Spleen (tissue), 11 donors: ENCODE results near the gene SLC8A1. TPM values are rescaled to one million over a fixed set of nuclear protein-coding genes. Genes with fewer than 3 reads are reported as not detected.

Source experiments
- DNase-seq: peaks from one replicate; pipeline ENCODE4 v3.0.0-alpha.2; 2020
- H3K27ac ChIP-seq, 8 donors: fragments of 200-600 bp; sonication (generic) in 7 of 8; 1 replicate in 4 of 8; 2 replicates in 4 of 8; pipeline versions ENCODE4 v1.5.0 to v1.8.0; 2016 to 2021; ENCODE audit warnings: inconsistent platforms in 4 of 8, mild to moderate bottlenecking in 4 of 8, moderate library complexity in 1 of 8
- H3K27me3 ChIP-seq, 7 donors: fragments of 200-600 bp; sonication (generic) in 6 of 7; replicated peaks in 1 of 7; 1 replicate in 4 of 7; 2 replicates in 3 of 7; pipeline versions ENCODE4 v1.5.0 to v1.8.0; 2016 to 2021; ENCODE audit warnings: inconsistent platforms in 3 of 7, mild to moderate bottlenecking in 1 of 7
- H3K36me3 ChIP-seq, 6 donors: fragments of 200-600 bp; sonication (generic) in 5 of 6; 1 replicate in 4 of 6; 2 replicates in 2 of 6; pipeline versions ENCODE4 v1.5.0 to v1.8.0; 2016 to 2021; ENCODE audit warnings: inconsistent platforms in 2 of 6
- H3K4me1 ChIP-seq, 6 donors: fragments of 200-600 bp; sonication (generic) in 5 of 6; 1 replicate in 3 of 6; 2 replicates in 3 of 6; pipeline versions ENCODE4 v1.5.0 to v1.8.0; 2016 to 2021; ENCODE audit warnings: inconsistent platforms in 3 of 6
- H3K4me3 ChIP-seq, 8 donors: fragments of 200-600 bp; sonication (generic) in 7 of 8; 1 replicate in 4 of 8; 2 replicates in 4 of 8; pipeline versions ENCODE4 v1.5.0 to v1.8.0; 2016 to 2021; ENCODE audit warnings: inconsistent platforms in 4 of 8, mild to moderate bottlenecking in 4 of 8, moderate library complexity in 2 of 8
- H3K9me3 ChIP-seq, 8 donors: fragments of 200-600 bp; sonication (generic) in 7 of 8; 1 replicate in 4 of 8; 2 replicates in 4 of 8; pipeline versions ENCODE4 v1.5.0 to v1.8.0; 2016 to 2021; ENCODE audit warnings: inconsistent platforms in 4 of 8
- POLR2A ChIP-seq, 3 donors: fragments of 450-650 bp; IDR thresholded peaks; one replicate each; pipeline ENCODE4 v1.5.1; 2017; ENCODE audit warnings: antibody characterized with exemption in 3 of 3, mild to moderate bottlenecking in 1 of 3
- POLR2AphosphoS5 ChIP-seq, 3 donors: sonication (generic); formaldehyde crosslinking; IDR thresholded peaks; one replicate each; pipeline ENCODE4 v1.5.1; 2017; ENCODE audit warnings: antibody characterized with exemption in 3 of 3
- WGBS, 5 donors: extraction: QIAGEN DNeasy Blood & Tissue Kit in 3 of 5; methylation state at CpG; one replicate each; pipeline versions ENCODE4 v1.1.5 to v1.1.7; 2013 to 2018; 5-methylcytosine and 5-hydroxymethylcytosine counted together
- intact Hi-C: fragments of 100-400 bp; cut with DNase I; formaldehyde crosslinking; loops from one replicate; pipeline ENCODE4 v1.15.0; 2023; ENCODE audit warnings: low total_unique reads
- polyA plus RNA-seq, 3 donors: library from polyadenylated mRNA; stranded (reverse); fragments of 200-250 nt; gene quantifications; one replicate each; pipeline ENCODE4 v1.2.1, GENCODE V29; 2013
- total RNA-seq, 7 donors: library from RNA; depleted of rRNA in 3 of 7; stranded (reverse); fragments of >200 nt in 3 of 7; fragmentation: NEBNext Ultra II Directional in 4 of 7; extraction: Animal tissue kit (Norgen Biotek cat#: 25700) in 4 of 7; gene quantifications; one replicate each; pipeline versions ENCODE4 v1.1.0 to v1.2.1, GENCODE V29; 2016 to 2021
- TF ChIP-seq, protein P1 (sequence below), 11 experiments: fragments of 200-600 bp in 7 of 11; fragments of 450-650 bp in 4 of 11; sonication (generic) in 4 of 11; IDR thresholded peaks in 8 of 11; conservative IDR thresholded peaks in 3 of 11; 1 replicate in 7 of 11; 2 replicates in 4 of 11; pipeline versions ENCODE4 v1.4.0 to v1.8.0; 2016 to 2021; ENCODE audit warnings: antibody characterized with exemption in 11 of 11, inconsistent platforms in 4 of 11, mild to moderate bottlenecking in 1 of 11
- donor health status: healthy with polysubstance abuse.
- donor health status: DM: no; HTN: no; CAD: no; lungs with moderate emphysema.
- donor health status: DM: no; HTN: no; CAD: no.
- donor health status: Bipolar disorder and iron deficiency.
- donor health status: healthy.
- donor health status: DM: no; HTN: no; CAD: no.
- donor health status: DM: yes; HTN: yes; CAD: no.

SLC8A1 gene
- total and polyA plus RNA-seq, 10 donors, result 0.36 to 86.0 (median 58.3) TPM

DNA sequence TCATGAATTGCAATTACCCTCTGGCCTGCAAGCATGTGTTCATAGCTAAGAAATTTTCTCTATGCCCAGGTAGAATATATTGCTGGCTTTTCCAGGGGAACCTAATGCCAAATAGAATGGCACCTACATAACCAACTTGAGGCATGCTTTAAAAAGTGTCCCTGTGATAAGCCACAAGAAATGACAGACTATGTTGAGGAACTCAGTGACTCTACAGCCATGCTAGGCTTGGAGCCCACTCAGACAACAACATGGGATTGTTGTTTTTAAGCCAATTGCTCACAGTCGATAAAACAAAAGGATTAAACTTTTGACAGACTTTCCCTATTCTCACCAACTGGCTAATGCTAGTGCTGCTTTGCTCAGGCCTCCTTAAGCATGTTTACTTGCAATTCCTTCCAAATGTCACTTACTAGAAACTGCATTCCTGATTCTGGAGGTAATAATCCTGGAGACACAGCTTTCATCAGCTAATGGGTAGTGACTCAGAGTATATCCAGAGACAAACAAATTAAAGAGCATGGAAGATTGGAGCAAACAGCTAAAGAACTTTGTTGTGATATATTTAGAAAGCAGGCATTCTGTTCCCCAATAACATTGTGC, 249.0 kb downstream of the SLC8A1 start:
- WGBS, 5 donors, result 77 to 88% (median 81%) methylated on average over 1 of the region's 1 CpG
- no peaks in the 10 kb centered on the region for H3K4me1 ChIP-seq
- H3K9me3 ChIP-seq, result no peaks in the 10 kb centered on the region
- no peaks in the 10 kb centered on the region for H3K27me3 ChIP-seq
- DNase-seq, result no peak
- H3K27ac ChIP-seq, result no peak overlapping the region
- intact Hi-C loops, result no loop called here
- H3K36me3 ChIP-seq, result no peaks in the 10 kb centered on the region
- TF ChIP-seq POLR2A (IDR thresholded peaks at IDR 0.05), result no peak
- no peak for TF ChIP-seq POLR2AphosphoS5 (IDR thresholded peaks at IDR 0.05)
- TF ChIP-seq, protein P1, sequence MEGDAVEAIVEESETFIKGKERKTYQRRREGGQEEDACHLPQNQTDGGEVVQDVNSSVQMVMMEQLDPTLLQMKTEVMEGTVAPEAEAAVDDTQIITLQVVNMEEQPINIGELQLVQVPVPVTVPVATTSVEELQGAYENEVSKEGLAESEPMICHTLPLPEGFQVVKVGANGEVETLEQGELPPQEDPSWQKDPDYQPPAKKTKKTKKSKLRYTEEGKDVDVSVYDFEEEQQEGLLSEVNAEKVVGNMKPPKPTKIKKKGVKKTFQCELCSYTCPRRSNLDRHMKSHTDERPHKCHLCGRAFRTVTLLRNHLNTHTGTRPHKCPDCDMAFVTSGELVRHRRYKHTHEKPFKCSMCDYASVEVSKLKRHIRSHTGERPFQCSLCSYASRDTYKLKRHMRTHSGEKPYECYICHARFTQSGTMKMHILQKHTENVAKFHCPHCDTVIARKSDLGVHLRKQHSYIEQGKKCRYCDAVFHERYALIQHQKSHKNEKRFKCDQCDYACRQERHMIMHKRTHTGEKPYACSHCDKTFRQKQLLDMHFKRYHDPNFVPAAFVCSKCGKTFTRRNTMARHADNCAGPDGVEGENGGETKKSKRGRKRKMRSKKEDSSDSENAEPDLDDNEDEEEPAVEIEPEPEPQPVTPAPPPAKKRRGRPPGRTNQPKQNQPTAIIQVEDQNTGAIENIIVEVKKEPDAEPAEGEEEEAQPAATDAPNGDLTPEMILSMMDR (IDR thresholded peaks at IDR 0.05 in 8 of 11, conservative IDR thresholded peaks at IDR 0.05 in 3 of 11), result no peak
- no peak overlapping the region for H3K4me3 ChIP-seq

DNA sequence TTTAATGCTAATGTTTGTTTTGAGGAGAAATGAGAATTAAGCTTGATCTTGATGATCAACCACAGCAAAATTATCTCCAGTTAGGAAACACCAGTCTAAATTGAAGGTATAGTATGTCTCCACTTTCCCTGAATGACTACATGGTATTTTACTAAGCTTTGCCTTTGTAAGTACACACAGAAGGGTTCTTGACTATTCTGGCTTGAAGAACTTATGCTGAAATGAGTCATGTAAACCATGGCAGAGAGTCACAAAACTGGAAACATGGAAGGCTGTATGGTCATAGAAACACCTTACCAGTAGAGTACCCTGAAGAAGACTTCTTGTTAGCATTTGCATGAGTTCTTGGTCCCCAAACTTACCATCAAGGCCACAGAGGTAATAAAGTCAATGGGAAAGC, 250.5 kb downstream of the SLC8A1 start:
- no peaks in the 10 kb centered on the region for H3K4me1 ChIP-seq
- intact Hi-C loops, result no loop called here
- no peak overlapping the region for H3K27ac ChIP-seq
- H3K36me3 ChIP-seq, result no peaks in the 10 kb centered on the region
- DNase-seq, result no peak
- no peaks in the 10 kb centered on the region for H3K9me3 ChIP-seq
- TF ChIP-seq, protein P1 (IDR thresholded peaks at IDR 0.05 in 8 of 11, conservative IDR thresholded peaks at IDR 0.05 in 3 of 11), result no peak
- no peaks in the 10 kb centered on the region for H3K27me3 ChIP-seq
- no peak overlapping the region for H3K4me3 ChIP-seq

DNA sequence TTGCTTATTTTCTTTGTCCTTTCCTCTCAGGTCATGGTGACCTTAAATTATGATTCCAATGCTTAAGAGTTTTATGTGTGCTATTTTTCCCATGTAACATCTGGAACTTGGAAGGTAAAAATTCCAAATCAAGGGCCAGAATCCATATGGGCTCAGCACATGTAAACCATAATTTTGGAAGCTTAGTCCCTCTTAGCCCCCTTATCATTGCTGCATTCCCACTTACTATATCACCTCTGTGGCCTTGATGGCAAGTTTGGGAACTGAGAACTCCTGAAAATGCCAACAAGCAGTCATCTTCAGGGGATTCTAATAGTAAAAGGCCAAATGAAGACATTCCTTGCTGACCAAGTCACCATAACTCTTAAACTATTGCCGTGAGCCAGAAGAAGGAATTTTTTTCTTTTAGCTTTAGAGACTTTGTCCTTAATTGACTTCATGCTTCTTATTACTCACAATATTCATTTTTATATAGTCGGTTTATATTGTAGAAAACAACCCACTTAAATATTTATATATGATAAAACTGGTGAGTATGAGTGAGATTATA, 251.4 kb downstream of the SLC8A1 start:
- intact Hi-C loops, result no loop called here
- WGBS, 5 donors, result 82 to 94% (median 86%) methylated on average over 2 of the region's 2 CpGs

DNA sequence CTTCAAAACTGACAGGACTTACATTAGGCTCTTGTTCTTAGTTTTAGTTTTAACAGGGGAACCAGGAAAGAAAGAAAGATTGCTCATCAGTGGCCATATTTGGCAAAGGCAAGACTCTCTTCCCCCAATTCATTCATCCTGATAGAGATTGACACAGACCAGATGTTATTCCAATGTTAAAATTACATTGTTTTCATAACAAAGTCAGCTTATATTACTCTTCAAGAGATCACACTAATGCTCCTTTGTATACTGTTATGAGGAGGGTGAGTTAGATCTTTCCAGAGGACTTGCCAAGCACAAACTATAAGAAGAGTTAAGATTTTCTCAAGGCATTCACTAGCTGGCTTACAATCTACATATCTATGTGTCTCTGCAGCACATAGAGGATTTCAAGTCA, 252.1 kb downstream of the SLC8A1 start:
- intact Hi-C loops, result no loop called here

More for the DNA sequence above, 251.4 kb downstream of the SLC8A1 start:
- no peak overlapping the region for H3K4me3 ChIP-seq
- H3K4me1 ChIP-seq, result no peaks in the 10 kb centered on the region
- no peaks in the 10 kb centered on the region for H3K36me3 ChIP-seq
- H3K27me3 ChIP-seq, result no peaks in the 10 kb centered on the region
- no peaks in the 10 kb centered on the region for H3K9me3 ChIP-seq
- DNase-seq, result no peak
- TF ChIP-seq, protein P1 (IDR thresholded peaks at IDR 0.05 in 8 of 11, conservative IDR thresholded peaks at IDR 0.05 in 3 of 11), result no peak
- TF ChIP-seq POLR2AphosphoS5 (IDR thresholded peaks at IDR 0.05) (no peak), POLR2A (IDR thresholded peaks at IDR 0.05) (no peak)
- no peak overlapping the region for H3K27ac ChIP-seq

More for the DNA sequence above, 252.1 kb downstream of the SLC8A1 start:
- no peak for DNase-seq
- Histone ChIP-seq H3K27ac (no peak overlapping the region), H3K9me3 (no peaks in the 10 kb centered on the region), H3K4me1 (no peaks in the 10 kb centered on the region), H3K27me3 (no peaks in the 10 kb centered on the region), H3K4me3 (no peak overlapping the region), H3K36me3 (no peaks in the 10 kb centered on the region)
- no peak for TF ChIP-seq POLR2AphosphoS5 (IDR thresholded peaks at IDR 0.05)
- TF ChIP-seq, protein P1 (IDR thresholded peaks at IDR 0.05 in 8 of 11, conservative IDR thresholded peaks at IDR 0.05 in 3 of 11), result no peak
- no peak for TF ChIP-seq POLR2A (IDR thresholded peaks at IDR 0.05)
